HG03439 (cell line): ENCODE data around the gene IFNK.

Source experiments
- ATAC-seq: cut with Tn5 transposase; IDR thresholded peaks from one replicate; pipeline ENCODE4 v1.9.1; 2021; ENCODE audit warnings: mild to moderate bottlenecking, moderate library complexity; ENCODE audit not compliant: unreplicated experiment

Gene IFNK

GRCh38 chr9:27537027-27537435 lies 12.9 kb downstream of the IFNK start:
- no peak for ATAC-seq

- ATAC-seq = no peak
Observed at GRCh38 chr9:27537756-27538155, 13.7 kb downstream of the IFNK start.

GRCh38 chr9:27538647-27539046 lies 14.6 kb downstream of the IFNK start:
- peak; percentile 31 for ATAC-seq

GRCh38 chr9:27539479-27540441 lies 15.7 kb downstream of the IFNK start:
- ATAC-seq = no peak

GRCh38 chr9:27540502-27540901 lies 16.4 kb downstream of the IFNK start:
- no peak for ATAC-seq

GRCh38 chr9:27541740-27542139 lies 17.6 kb downstream of the IFNK start:
- no peak for ATAC-seq

GRCh38 chr9:27542508-27542907 lies 18.4 kb downstream of the IFNK start:
- ATAC-seq = no peak

GRCh38 chr9:27545471-27545870 lies 21.4 kb downstream of the IFNK start:
- no peak for ATAC-seq

GRCh38 chr9:27548055-27548741 lies 24.1 kb downstream of the IFNK start:
- ATAC-seq = no peak

GRCh38 chr9:27549196-27549755 lies 25.2 kb downstream of the IFNK start:
- no peak for ATAC-seq

GRCh38 chr9:27554712-27555111 lies 30.6 kb downstream of the IFNK start:
- ATAC-seq = no peak

GRCh38 chr9:27556470-27556869 lies 32.4 kb downstream of the IFNK start:
- no peak for ATAC-seq

- ATAC-seq = no peak
Observed at GRCh38 chr9:27558307-27558706, 34.2 kb downstream of the IFNK start.

- ATAC-seq = no peak
Observed at GRCh38 chr9:27560457-27560856, 36.4 kb downstream of the IFNK start.

GRCh38 chr9:27561685-27562084 lies 37.6 kb downstream of the IFNK start:
- ATAC-seq = peak; percentile 58

- no peak for ATAC-seq
Observed at GRCh38 chr9:27563738-27564430, 39.8 kb downstream of the IFNK start.

- ATAC-seq = no peak
Observed at GRCh38 chr9:27564670-27565069, 40.6 kb downstream of the IFNK start.

GRCh38 chr9:27565696-27566095 lies 41.6 kb downstream of the IFNK start:
- no peak for ATAC-seq

- ATAC-seq = no peak
Observed at GRCh38 chr9:27566118-27566517, 42.0 kb downstream of the IFNK start.

GRCh38 chr9:27569406-27569805 lies 45.3 kb downstream of the IFNK start:
- ATAC-seq = no peak

GRCh38 chr9:27571011-27571410 lies 46.9 kb downstream of the IFNK start:
- ATAC-seq = no peak
